ENCODE data around the gene KLK8. TPM values are rescaled to one million over a fixed set of nuclear protein-coding genes. Genes with fewer than 3 reads are reported as not detected.

KLK8 gene
- total and polyA plus RNA-seq, 11 donors, result 1.9 TPM; not detected in 10

GRCh38 chr19:51003316-51003715 lies 1.9 kb upstream of the KLK8 start:
- Histone ChIP-seq H3K27me3 (peaks cover 11 to 73% (median 29%) of the 10 kb centered on the region in 9 donors), H3K36me3 (no peaks in the 10 kb centered on the region), H3K4me3 (no peak overlapping the region), H3K4me1 (no peaks in the 10 kb centered on the region), H3K27ac (no peak overlapping the region), H3K9me3 (no peaks in the 10 kb centered on the region)
- ATAC-seq, result no peak
- no peak for TF ChIP-seq POLR2A (IDR thresholded peaks at IDR 0.05)
- TF ChIP-seq CTCF (IDR thresholded peaks at IDR 0.05), result no peak
- no peak for DNase-seq
- WGBS, 4 donors, result 73 to 81% (median 78%) methylated on average over 7 of the region's 7 CpGs
- intact Hi-C loops (cut with DNase I), result no loop called here

- peaks cover 13 to 79% (median 29%) of the 10 kb centered on the region in 9 donors for H3K27me3 ChIP-seq
- H3K27ac ChIP-seq, result no peak overlapping the region
- no peaks in the 10 kb centered on the region for H3K4me1 ChIP-seq
- no peaks in the 10 kb centered on the region for H3K9me3 ChIP-seq
- no peak for TF ChIP-seq POLR2A (IDR thresholded peaks at IDR 0.05)
- no peak for TF ChIP-seq CTCF (IDR thresholded peaks at IDR 0.05)
- no peak overlapping the region for H3K4me3 ChIP-seq
- ATAC-seq (no peak), DNase-seq (no peak)
- intact Hi-C loops (cut with DNase I), result no loop called here
- no peaks in the 10 kb centered on the region for H3K36me3 ChIP-seq
- WGBS, 4 donors, result 23 to 65% (median 54%) methylated on average over 25 to 42 of the region's 42 CpGs
Measured at GRCh38 chr19:51002542-51003311, 1.3 kb upstream of the KLK8 start.

- H3K4me3 ChIP-seq, result no peak overlapping the region
- H3K36me3 ChIP-seq, result no peaks in the 10 kb centered on the region
- no peak for ATAC-seq
- H3K4me1 ChIP-seq, result no peaks in the 10 kb centered on the region
- H3K27ac ChIP-seq, result no peak overlapping the region
- H3K9me3 ChIP-seq, result no peaks in the 10 kb centered on the region
- H3K27me3 ChIP-seq, result peaks cover 14 to 79% (median 29%) of the 10 kb centered on the region in 9 donors
- 22 to 48% (median 36%) methylated on average over 12 of the region's 12 CpGs for WGBS, 4 donors
- no peak for TF ChIP-seq CTCF (IDR thresholded peaks at IDR 0.05)
- no peak for TF ChIP-seq POLR2A (IDR thresholded peaks at IDR 0.05)
- intact Hi-C loops (cut with DNase I), result no loop called here
- no peak for DNase-seq
Measured at GRCh38 chr19:51002089-51002532, 707 bp upstream of the KLK8 start.

- Histone ChIP-seq H3K36me3 (no peaks in the 10 kb centered on the region), H3K9me3 (no peaks in the 10 kb centered on the region), H3K4me3 (no peak overlapping the region), H3K27ac (no peak overlapping the region), H3K27me3 (peaks cover 14 to 67% (median 29%) of the 10 kb centered on the region in 9 donors), H3K4me1 (no peaks in the 10 kb centered on the region)
- 26 to 34% (median 31%) methylated on average over 16 of the region's 16 CpGs for WGBS, 4 donors
- peak in 1 of 4 donors; percentile 20 for ATAC-seq
- intact Hi-C loops (cut with DNase I), result no loop called here
- no peak for TF ChIP-seq CTCF (IDR thresholded peaks at IDR 0.05)
- TF ChIP-seq POLR2A (IDR thresholded peaks at IDR 0.05), result no peak
- DNase-seq, result no peak
Measured at GRCh38 chr19:51000981-51001380, 423 bp downstream of the KLK8 start.

Measured in heart left ventricle (tissue), 16 donors.